ENCODE measurements around the gene STMP1.

DNA sequence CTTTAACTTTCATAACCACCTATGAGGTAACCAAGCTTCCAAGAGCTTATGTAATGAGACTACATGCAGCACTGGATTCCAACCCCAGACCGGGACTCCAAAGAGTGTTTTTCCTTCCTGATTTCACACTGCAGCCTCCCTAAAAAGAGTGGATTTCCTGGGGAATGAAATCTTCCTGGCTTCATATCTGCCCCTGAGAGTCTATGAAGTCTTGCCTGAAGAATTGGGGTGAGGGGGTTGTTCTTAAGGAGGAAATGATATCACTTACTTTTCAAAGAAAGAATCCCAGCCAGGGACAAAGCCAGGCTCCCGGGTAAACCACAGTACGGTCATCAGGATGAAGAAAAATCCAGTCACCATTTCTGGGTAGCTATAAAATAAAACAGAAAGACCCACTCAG, 29.7 kb downstream of the STMP1 start:
- no peak for TF ChIP-seq CREB1 (CRISPR knock-in tag; IDR thresholded peaks at IDR 0.05; ENCODE audit: low read depth)
- TF ChIP-seq, protein P1, sequence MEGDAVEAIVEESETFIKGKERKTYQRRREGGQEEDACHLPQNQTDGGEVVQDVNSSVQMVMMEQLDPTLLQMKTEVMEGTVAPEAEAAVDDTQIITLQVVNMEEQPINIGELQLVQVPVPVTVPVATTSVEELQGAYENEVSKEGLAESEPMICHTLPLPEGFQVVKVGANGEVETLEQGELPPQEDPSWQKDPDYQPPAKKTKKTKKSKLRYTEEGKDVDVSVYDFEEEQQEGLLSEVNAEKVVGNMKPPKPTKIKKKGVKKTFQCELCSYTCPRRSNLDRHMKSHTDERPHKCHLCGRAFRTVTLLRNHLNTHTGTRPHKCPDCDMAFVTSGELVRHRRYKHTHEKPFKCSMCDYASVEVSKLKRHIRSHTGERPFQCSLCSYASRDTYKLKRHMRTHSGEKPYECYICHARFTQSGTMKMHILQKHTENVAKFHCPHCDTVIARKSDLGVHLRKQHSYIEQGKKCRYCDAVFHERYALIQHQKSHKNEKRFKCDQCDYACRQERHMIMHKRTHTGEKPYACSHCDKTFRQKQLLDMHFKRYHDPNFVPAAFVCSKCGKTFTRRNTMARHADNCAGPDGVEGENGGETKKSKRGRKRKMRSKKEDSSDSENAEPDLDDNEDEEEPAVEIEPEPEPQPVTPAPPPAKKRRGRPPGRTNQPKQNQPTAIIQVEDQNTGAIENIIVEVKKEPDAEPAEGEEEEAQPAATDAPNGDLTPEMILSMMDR (conservative IDR thresholded peaks at IDR 0.05; ENCODE audit: low read depth in 2 of 2): no peak
- TF ChIP-seq, protein P2, sequence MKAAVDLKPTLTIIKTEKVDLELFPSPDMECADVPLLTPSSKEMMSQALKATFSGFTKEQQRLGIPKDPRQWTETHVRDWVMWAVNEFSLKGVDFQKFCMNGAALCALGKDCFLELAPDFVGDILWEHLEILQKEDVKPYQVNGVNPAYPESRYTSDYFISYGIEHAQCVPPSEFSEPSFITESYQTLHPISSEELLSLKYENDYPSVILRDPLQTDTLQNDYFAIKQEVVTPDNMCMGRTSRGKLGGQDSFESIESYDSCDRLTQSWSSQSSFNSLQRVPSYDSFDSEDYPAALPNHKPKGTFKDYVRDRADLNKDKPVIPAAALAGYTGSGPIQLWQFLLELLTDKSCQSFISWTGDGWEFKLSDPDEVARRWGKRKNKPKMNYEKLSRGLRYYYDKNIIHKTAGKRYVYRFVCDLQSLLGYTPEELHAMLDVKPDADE (IDR thresholded peaks at IDR 0.05): no peak
